PFSK-1 (cell line): ENCODE measurements around the gene EVI5L.

Experiments
- FOXP2 ChIP-seq: optimal IDR thresholded peaks from 2 replicates; pipeline ENCODE3; 2011; ENCODE audit warnings: borderline replicate concordance, control low read depth, inconsistent platforms; ENCODE audit not compliant: insufficient read depth; ENCODE audit errors: extremely low read length, extremely low read depth
- POLR2AphosphoS5 ChIP-seq: IDR thresholded peaks from 2 replicates; pipeline ENCODE4 v1.6.1; 2012; ENCODE audit warnings: low read depth, mild to moderate bottlenecking, control low read depth, low read length, moderate library complexity
- REST ChIP-seq, 2 experiments: IDR thresholded peaks; 2 replicates each; pipeline versions ENCODE4 v1.6.1 to v1.8.0; 2011 to 2012; ENCODE audit warnings: low read depth in 2 of 2, low read length in 2 of 2, control low read depth in 1 of 2, inconsistent platforms in 1 of 2, mild to moderate bottlenecking in 1 of 2, moderate library complexity in 1 of 2; ENCODE audit not compliant: insufficient read depth in 1 of 2
- SIN3A ChIP-seq: IDR thresholded peaks from 2 replicates; pipeline ENCODE4 v1.6.1; 2012; ENCODE audit warnings: mild to moderate bottlenecking, low read length, moderate library complexity, borderline replicate concordance; ENCODE audit not compliant: insufficient read depth
- TAF1 ChIP-seq: IDR thresholded peaks from 2 replicates; pipeline ENCODE4 v1.6.1; 2012; ENCODE audit warnings: low read length, control low read depth, borderline replicate concordance; ENCODE audit not compliant: insufficient read depth

The EVI5L gene

GRCh38 chr19:7883105-7883504 lies 53.1 kb downstream of the EVI5L start:
- no peak for TF ChIP-seq FOXP2
- TF ChIP-seq REST (IDR thresholded peaks at IDR 0.05; ENCODE audit: insufficient read depth in 1 of 2, low read depth in 2 of 2, low read length in 2 of 2) = no peak
- TF ChIP-seq TAF1 = no peak

GRCh38 chr19:7883796-7884570 lies 54.0 kb downstream of the EVI5L start:
- TF ChIP-seq SIN3A = no peak

GRCh38 chr19:7885818-7886217 lies 55.8 kb downstream of the EVI5L start:
- TF ChIP-seq FOXP2 = no peak
- no peak for TF ChIP-seq POLR2AphosphoS5
- TF ChIP-seq TAF1 = no peak
- TF ChIP-seq SIN3A = no peak
- TF ChIP-seq REST (IDR thresholded peaks at IDR 0.05; ENCODE audit: insufficient read depth in 1 of 2, low read depth in 2 of 2, low read length in 2 of 2) = no peak

GRCh38 chr19:7887408-7888144 lies 57.6 kb downstream of the EVI5L start:
- TF ChIP-seq TAF1 (no peak), SIN3A (no peak), POLR2AphosphoS5 (no peak), REST (IDR thresholded peaks at IDR 0.05; ENCODE audit: insufficient read depth in 1 of 2, low read depth in 2 of 2, low read length in 2 of 2) (no peak), FOXP2 (no peak)

GRCh38 chr19:7888145-7888825 lies 58.3 kb downstream of the EVI5L start, which contains the start of gene LRRC8E:
LRRC8E (plus strand) TSS chr19:7888510; CDS start chr19:7895604, 7,094 bp downstream.
- TF ChIP-seq POLR2AphosphoS5 (no peak), SIN3A (no peak), FOXP2 (no peak)

- TF ChIP-seq SIN3A = no peak
- TF ChIP-seq TAF1 = no peak
- no peak for TF ChIP-seq REST (IDR thresholded peaks at IDR 0.05; ENCODE audit: insufficient read depth in 1 of 2, low read depth in 2 of 2, low read length in 2 of 2)
- TF ChIP-seq FOXP2 = no peak
- no peak for TF ChIP-seq POLR2AphosphoS5
Measured at GRCh38 chr19:7888826-7889217, 58.8 kb downstream of the EVI5L start.
